Measurements from ENCODE around the gene CFAP20DC.

DNA sequence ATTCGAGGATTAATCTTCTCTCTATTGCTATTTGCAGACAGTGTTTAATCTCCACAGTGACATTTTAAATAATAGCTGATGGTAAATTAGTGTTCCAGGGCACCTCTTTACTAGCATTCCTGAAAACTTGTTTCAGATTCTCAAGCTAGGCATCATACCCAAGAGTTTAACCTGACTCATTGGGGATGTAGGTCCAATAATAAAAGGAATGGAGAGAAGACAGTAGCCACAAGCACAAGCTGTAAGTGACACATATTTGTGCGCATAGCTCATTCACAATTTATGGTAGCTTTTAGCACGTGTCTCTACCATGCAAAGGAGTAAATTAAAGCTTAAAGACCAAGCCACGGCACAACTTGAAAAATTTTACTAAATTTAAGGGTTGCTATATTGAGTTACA, 212.0 kb downstream of the CFAP20DC start:
- TF ChIP-seq, protein P1, sequence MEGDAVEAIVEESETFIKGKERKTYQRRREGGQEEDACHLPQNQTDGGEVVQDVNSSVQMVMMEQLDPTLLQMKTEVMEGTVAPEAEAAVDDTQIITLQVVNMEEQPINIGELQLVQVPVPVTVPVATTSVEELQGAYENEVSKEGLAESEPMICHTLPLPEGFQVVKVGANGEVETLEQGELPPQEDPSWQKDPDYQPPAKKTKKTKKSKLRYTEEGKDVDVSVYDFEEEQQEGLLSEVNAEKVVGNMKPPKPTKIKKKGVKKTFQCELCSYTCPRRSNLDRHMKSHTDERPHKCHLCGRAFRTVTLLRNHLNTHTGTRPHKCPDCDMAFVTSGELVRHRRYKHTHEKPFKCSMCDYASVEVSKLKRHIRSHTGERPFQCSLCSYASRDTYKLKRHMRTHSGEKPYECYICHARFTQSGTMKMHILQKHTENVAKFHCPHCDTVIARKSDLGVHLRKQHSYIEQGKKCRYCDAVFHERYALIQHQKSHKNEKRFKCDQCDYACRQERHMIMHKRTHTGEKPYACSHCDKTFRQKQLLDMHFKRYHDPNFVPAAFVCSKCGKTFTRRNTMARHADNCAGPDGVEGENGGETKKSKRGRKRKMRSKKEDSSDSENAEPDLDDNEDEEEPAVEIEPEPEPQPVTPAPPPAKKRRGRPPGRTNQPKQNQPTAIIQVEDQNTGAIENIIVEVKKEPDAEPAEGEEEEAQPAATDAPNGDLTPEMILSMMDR (IDR thresholded peaks at IDR 0.05) = no peak
- no peak for TF ChIP-seq ZFX (IDR thresholded peaks at IDR 0.05; ENCODE audit: borderline replicate concordance)
